PC-3 (cell line): ENCODE measurements around the gene ATP6V1F. TPM values are rescaled to one million over a fixed set of nuclear protein-coding genes. Genes with fewer than 3 reads are reported as not detected.

Source experiments
- ATAC-seq: fragments of 200-7000 bp; cut with Tn5 transposase; 2 replicates; pipeline ENCODE4 v1.9.1; 2020; ENCODE audit warnings: mild to moderate bottlenecking, moderate library complexity
- BruUV-seq: library from RNA; stranded (reverse); fragments of 400-500 nt; replicated peaks from 2 replicates; lab custom pipeline; 2021; lab: Mats Ljungman, UMichigan
- CTCF ChIA-PET: fragments of 300-600 bp; sonication (Branson Sonifier 250); formaldehyde crosslinking; loops from one replicate; lab custom pipeline; 2022; ENCODE audit warnings: antibody characterized with exemption; lab: Charles Lee
- POLR2A ChIA-PET: fragments of 300-600 bp; sonication (Branson Sonifier 250); formaldehyde crosslinking; loops from one replicate; lab custom pipeline; 2022; ENCODE audit warnings: antibody characterized with exemption; ENCODE audit not compliant: unreplicated experiment; lab: Charles Lee
- DNase-seq: peaks from one replicate; pipeline ENCODE4 v3.0.0-alpha.2; 2015
- H2AFZ ChIP-seq: fragments of 300-600 bp; sonication (generic); 2 replicates; pipeline ENCODE4 v1.6.0; 2016; ENCODE audit warnings: antibody characterized with exemption, low read length
- H3F3A ChIP-seq: fragments of 300-600 bp; sonication (generic); one replicate; pipeline ENCODE4 v1.6.0; 2017; ENCODE audit warnings: antibody characterized with exemption, low read length, control low read depth, mild to moderate bottlenecking; ENCODE audit not compliant: unreplicated experiment
- H3K27ac ChIP-seq: fragments of 300-600 bp; sonication (generic); 2 replicates; pipeline ENCODE4 v1.5.1; 2016; ENCODE audit warnings: mild to moderate bottlenecking, low read length
- H3K27me3 ChIP-seq: fragments of 300-600 bp; sonication (generic); 2 replicates; pipeline ENCODE4 v1.6.1; 2016; ENCODE audit warnings: low read length, mixed read lengths
- H3K36me3 ChIP-seq: fragments of 300-600 bp; sonication (generic); 2 replicates; pipeline ENCODE4 v1.6.1; 2016; ENCODE audit warnings: low read depth, mixed run types, low read length, mixed read lengths
- H3K4me1 ChIP-seq: fragments of 300-600 bp; sonication (generic); 2 replicates; pipeline ENCODE4 v1.5.1; 2016; ENCODE audit warnings: low read length; ENCODE audit not compliant: insufficient read depth
- H3K4me2 ChIP-seq: fragments of 300-600 bp; sonication (generic); 2 replicates; pipeline ENCODE4 v1.6.0; 2016; ENCODE audit warnings: low read length
- H3K4me3 ChIP-seq: fragments of 300-600 bp; sonication (generic); 2 replicates; pipeline ENCODE4 v1.5.1; 2016; ENCODE audit warnings: mild to moderate bottlenecking, low read length, mixed read lengths
- H3K79me2 ChIP-seq: fragments of 300-600 bp; sonication (generic); 2 replicates; pipeline ENCODE4 v1.6.1; 2017; ENCODE audit warnings: low read length, mixed read lengths
- H3K9ac ChIP-seq: fragments of 300-600 bp; sonication (generic); 2 replicates; pipeline ENCODE4 v1.6.0; 2016; ENCODE audit warnings: mild to moderate bottlenecking, low read length
- H3K9me2 ChIP-seq: fragments of 300-600 bp; sonication (generic); replicated peaks from 2 replicates; pipeline ENCODE4 v1.6.1; 2016; ENCODE audit warnings: mixed run types, low read length, mixed read lengths
- H3K9me3 ChIP-seq: fragments of 300-600 bp; sonication (generic); 2 replicates; pipeline ENCODE4 v1.6.1; 2016; ENCODE audit warnings: low read length, mixed read lengths
- H4K20me1 ChIP-seq: fragments of 300-600 bp; sonication (generic); 2 replicates; pipeline ENCODE4 v1.6.1; 2016; ENCODE audit warnings: low read length, mixed read lengths
- CTCF ChIP-seq: fragments of 300-600 bp; sonication (generic); conservative IDR thresholded peaks from 2 replicates; pipeline ENCODE4 v1.5.1; 2017; ENCODE audit warnings: antibody characterized with exemption, low read depth, mild to moderate bottlenecking, low read length
- EZH2 ChIP-seq: fragments of 300-600 bp; sonication (generic); IDR thresholded peaks from one replicate; pipeline ENCODE4 v1.6.1; 2017; ENCODE audit warnings: antibody characterized with exemption, mild to moderate bottlenecking, low read length; ENCODE audit not compliant: unreplicated experiment
- EZH2phosphoT487 ChIP-seq: fragments of 300-600 bp; sonication (generic); IDR thresholded peaks from 2 replicates; pipeline ENCODE4 v1.6.1; 2018; ENCODE audit warnings: mild to moderate bottlenecking, antibody characterized with exemption, low read length, borderline replicate concordance
- intact Hi-C: fragments of 100-400 bp; cut with micrococcal nuclease; formaldehyde crosslinking; loops from 2 replicates; pipeline ENCODE4 v1.9.0; 2023
- total RNA-seq: library from RNA; depleted of rRNA; stranded (reverse); fragments of >200 nt; gene quantifications from 2 replicates; pipeline ENCODE4 v1.2.3, GENCODE V29; 2014

The ATP6V1F gene
- total RNA-seq, 1 experiment from 2014 or later = 131 TPM

DNA sequence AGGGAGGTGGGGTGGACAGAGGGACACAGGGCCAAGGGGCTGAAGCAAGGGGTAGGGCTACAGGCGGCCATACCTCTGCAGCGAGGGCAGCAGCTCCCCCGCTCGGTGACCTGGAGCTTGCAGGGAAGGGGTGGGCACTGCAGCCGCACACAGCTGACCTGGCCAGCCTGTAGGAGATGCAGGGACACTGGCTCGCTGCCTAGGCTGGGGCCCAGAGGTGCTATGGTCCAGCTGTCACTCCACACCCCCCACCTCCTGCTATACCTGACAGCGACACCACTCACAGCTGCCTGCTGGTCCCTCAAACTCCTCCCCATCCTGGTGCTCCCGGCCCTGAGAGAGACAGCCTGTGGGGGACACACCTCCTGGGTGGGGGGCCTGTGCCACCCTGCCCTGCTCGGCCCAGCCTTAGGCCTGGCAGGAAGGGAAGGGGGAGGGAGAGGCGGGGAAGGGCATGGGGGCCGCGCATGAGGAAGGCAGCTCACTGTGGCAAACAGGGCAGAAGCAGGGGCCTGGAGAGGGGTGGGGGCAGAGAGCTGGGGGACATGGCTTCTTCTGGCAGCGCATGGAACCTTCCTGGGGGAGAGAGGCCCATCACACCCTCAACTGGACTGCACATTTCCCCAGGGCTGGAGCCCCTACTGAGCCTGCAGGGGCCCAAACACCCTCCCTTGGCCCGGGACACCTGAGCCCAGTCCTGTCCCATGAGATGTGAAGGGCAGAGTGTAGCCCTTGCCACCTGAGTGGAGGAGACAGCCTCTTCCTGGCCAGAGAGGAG lies 23.9 kb downstream of the ATP6V1F start:
- ChIA-PET POLR2A (no interaction called here), CTCF (no interaction called here)
- no TSS peak for BruUV-seq
- no peaks in the 10 kb centered on the region for H3K79me2 ChIP-seq
- no peak overlapping the region for H3K4me2 ChIP-seq
- TF ChIP-seq EZH2phosphoT487 (no peak), EZH2 (no peak), CTCF (no peak)
- no peaks in the 10 kb centered on the region for H3K9me2 ChIP-seq
- no peaks in the 10 kb centered on the region for H3K36me3 ChIP-seq
- no peaks in the 10 kb centered on the region for H3K27me3 ChIP-seq
- H3K4me3 ChIP-seq = no peak overlapping the region
- no peaks in the 10 kb centered on the region for H4K20me1 ChIP-seq
- H3K9me3 ChIP-seq = no peaks in the 10 kb centered on the region
- H3K4me1 ChIP-seq = peaks cover 13% of the 10 kb centered on the region
- H2AFZ ChIP-seq = no peak overlapping the region
- H3F3A ChIP-seq = no peaks in the 10 kb centered on the region
- no peak for ATAC-seq
- H3K9ac ChIP-seq = no peak overlapping the region
- intact Hi-C loops = no loop called here
- DNase-seq = no peak
- H3K27ac ChIP-seq = no peak overlapping the region

GRCh38 chr7:128887169-128888038 lies 24.7 kb downstream of the ATP6V1F start:
- Histone ChIP-seq H3K4me2 (no peak overlapping the region), H3K36me3 (no peaks in the 10 kb centered on the region), H3K27me3 (no peaks in the 10 kb centered on the region), H3K9me3 (no peaks in the 10 kb centered on the region), H3K9ac (no peak overlapping the region), H3K79me2 (no peaks in the 10 kb centered on the region), H3K4me3 (no peak overlapping the region), H3K4me1 (peaks cover 20% of the 10 kb centered on the region), H3F3A (no peaks in the 10 kb centered on the region), H3K27ac (no peak overlapping the region), H3K9me2 (no peaks in the 10 kb centered on the region), H4K20me1 (no peaks in the 10 kb centered on the region), H2AFZ (no peak overlapping the region)
- ChIA-PET POLR2A (no interaction called here), CTCF (no interaction called here)
- no TSS peak for BruUV-seq
- intact Hi-C loops = no loop called here
- TF ChIP-seq CTCF = no peak
- TF ChIP-seq EZH2 = no peak
- TF ChIP-seq EZH2phosphoT487 = no peak
- no peak for ATAC-seq
- no peak for DNase-seq
